H1 (cell line): ENCODE measurements around the gene BUD23. TPM values are rescaled to one million over a fixed set of nuclear protein-coding genes. Genes with fewer than 3 reads are reported as not detected.
A peak's percentile ranks its signal among the peaks of the same experiment; 100 is the strongest.

Experiments
- CTCF ChIA-PET: fragments of 300-600 bp; sonication (Branson Sonifier 250); formaldehyde crosslinking; loops from one replicate; lab custom pipeline; 2021; ENCODE audit not compliant: partially characterized antibody; lab: Charles Lee
- POLR2A ChIA-PET: fragments of 300-600 bp; sonication (Branson Sonifier 250); formaldehyde crosslinking; loops from one replicate; lab custom pipeline; 2021; ENCODE audit warnings: inconsistent platforms; ENCODE audit not compliant: partially characterized antibody; lab: Charles Lee
- DNase-seq, 2 experiments: peaks; one replicate each; pipeline versions ENCODE4 v3.0.0 to v3.0.0-alpha.2; 2010 to 2022; ENCODE audit warnings: low spot score in 2 of 2, low read depth in 1 of 2, mixed read lengths in 1 of 2
- FAIRE-seq: peaks from 2 replicates; lab custom pipeline; 2011; peaks lifted over from hg19 to GRCh38; lab: Jason Lieb, UNC
- H2AFZ ChIP-seq: 2 replicates; pipeline ENCODE4 v1.8.1; 2012; ENCODE audit warnings: low read length, inconsistent platforms
- H2AK5ac ChIP-seq: 2 replicates; pipeline ENCODE4 v1.6.1; 2013; ENCODE audit warnings: low read depth, low read length
- H2BK120ac ChIP-seq: replicated peaks from 2 replicates; pipeline ENCODE3; 2013; ENCODE audit warnings: low read depth, low read length, inconsistent platforms
- H2BK12ac ChIP-seq: 2 replicates; pipeline ENCODE4 v1.6.1; 2013; ENCODE audit warnings: low read depth, low read length
- H2BK15ac ChIP-seq: 2 replicates; pipeline ENCODE4 v1.6.1; 2013; ENCODE audit warnings: low read length
- H2BK20ac ChIP-seq: 2 replicates; pipeline ENCODE4 v1.6.1; 2013; ENCODE audit warnings: low read length
- H2BK5ac ChIP-seq: 2 replicates; pipeline ENCODE4 v1.6.1; 2013; ENCODE audit warnings: low read depth, low read length
- H3K14ac ChIP-seq: 2 replicates; pipeline ENCODE4 v1.6.1; 2013; ENCODE audit warnings: inconsistent platforms; ENCODE audit not compliant: insufficient read length
- H3K18ac ChIP-seq: 2 replicates; pipeline ENCODE4 v1.6.1; 2013; ENCODE audit warnings: low read length; ENCODE audit errors: extremely low read depth
- H3K23ac ChIP-seq: 2 replicates; pipeline ENCODE4 v1.6.1; 2013; ENCODE audit warnings: inconsistent platforms; ENCODE audit not compliant: insufficient read length
- H3K23me2 ChIP-seq: 2 replicates; pipeline ENCODE4 v1.6.1; 2013; ENCODE audit warnings: low read depth, low read length
- H3K27ac ChIP-seq: 2 replicates; pipeline ENCODE4 v1.6.1; 2011; ENCODE audit warnings: low read depth, low read length, inconsistent platforms
- H3K27me3 ChIP-seq, 4 experiments: replicated peaks in 1 of 4; 1 replicate in 1 of 4; 2 replicates in 3 of 4; pipeline versions ENCODE4 v1.6.1 to v1.8.1; 2011 to 2013; ENCODE audit warnings: low read length in 3 of 4, mild to moderate bottlenecking in 3 of 4, inconsistent platforms in 2 of 4, mixed read lengths in 2 of 4, moderate library complexity in 1 of 4; ENCODE audit not compliant: control insufficient read depth in 3 of 4, insufficient read depth in 3 of 4; ENCODE audit errors: extremely low read depth in 1 of 4
- H3K36me3 ChIP-seq, 4 experiments: 2 replicates each; pipeline versions ENCODE4 v1.6.1 to v1.8.1; 2011 to 2013; ENCODE audit warnings: mild to moderate bottlenecking in 4 of 4, low read length in 3 of 4, moderate library complexity in 2 of 4, control low read depth in 1 of 4, inconsistent platforms in 1 of 4; ENCODE audit not compliant: insufficient read depth in 4 of 4, control insufficient read depth in 2 of 4
- H3K4ac ChIP-seq: replicated peaks from 2 replicates; pipeline ENCODE3; 2013; ENCODE audit warnings: low read length, low read depth, mixed read lengths, inconsistent platforms; ENCODE audit not compliant: insufficient read length
- H3K4me1 ChIP-seq, 4 experiments: replicated peaks in 1 of 4; 1 replicate in 1 of 4; 2 replicates in 3 of 4; pipeline versions ENCODE4 v1.6.1 to v1.8.1; 2011 to 2013; ENCODE audit warnings: low read length in 3 of 4, inconsistent platforms in 2 of 4, mixed read lengths in 1 of 4; ENCODE audit not compliant: insufficient read depth in 4 of 4, control insufficient read depth in 3 of 4
- H3K4me2 ChIP-seq, 2 experiments: 2 replicates each; pipeline versions ENCODE4 v1.6.1 to v1.8.1; 2011 to 2013; ENCODE audit warnings: low read depth in 2 of 2, low read length in 2 of 2, control low read depth in 1 of 2, inconsistent platforms in 1 of 2, mild to moderate bottlenecking in 1 of 2; ENCODE audit not compliant: insufficient read depth in 1 of 2
- H3K4me3 ChIP-seq, 4 experiments: fragments of 200-600, 300-600 bp in 1 of 4; sonication (generic), shearing (Covaris generic), sonication (Bioruptor Twin) in 1 of 4; 2 replicates each; pipeline versions ENCODE4 v1.5.1 to v1.8.1; 2011 to 2016; ENCODE audit warnings: low read length in 4 of 4, low read depth in 3 of 4, control low read depth in 2 of 4, inconsistent platforms in 2 of 4, mild to moderate bottlenecking in 2 of 4, mixed read lengths in 1 of 4, moderate library complexity in 1 of 4; ENCODE audit not compliant: insufficient read depth in 2 of 4; ENCODE audit errors: extremely low read depth in 1 of 4
- H3K56ac ChIP-seq: replicated peaks from 2 replicates; pipeline ENCODE3; 2013; ENCODE audit warnings: low read depth, mild to moderate bottlenecking, mixed read lengths, low read length, inconsistent platforms; ENCODE audit not compliant: insufficient read length
- H3K79me1 ChIP-seq: 2 replicates; pipeline ENCODE4 v1.6.1; 2013; ENCODE audit warnings: low read depth, low read length, control low read depth
- H3K79me2 ChIP-seq, 2 experiments: 2 replicates each; pipeline versions ENCODE4 v1.6.1 to v1.8.1; 2012 to 2013; ENCODE audit warnings: low read length in 2 of 2, mild to moderate bottlenecking in 2 of 2, inconsistent platforms in 1 of 2; ENCODE audit not compliant: insufficient read depth in 2 of 2, control insufficient read depth in 1 of 2
- H3K9ac ChIP-seq, 4 experiments: replicated peaks in 1 of 4; 1 replicate in 1 of 4; 2 replicates in 3 of 4; pipeline versions ENCODE4 v1.6.1 to v1.8.1; 2011 to 2013; ENCODE audit warnings: low read depth in 3 of 4, low read length in 3 of 4, control low read depth in 2 of 4, mild to moderate bottlenecking in 2 of 4, moderate library complexity in 2 of 4, inconsistent platforms in 1 of 4; ENCODE audit errors: extremely low read depth in 1 of 4
- H3K9me3 ChIP-seq, 2 experiments: 2 replicates each; pipeline versions ENCODE4 v1.6.1 to v1.8.1; 2012 to 2013; ENCODE audit warnings: mild to moderate bottlenecking in 2 of 2, moderate library complexity in 2 of 2, control low read depth in 1 of 2, inconsistent platforms in 1 of 2, low read depth in 1 of 2, low read length in 1 of 2, mixed read lengths in 1 of 2; ENCODE audit not compliant: insufficient read depth in 2 of 2
- H4K20me1 ChIP-seq, 2 experiments: replicated peaks in 1 of 2; 2 replicates each; pipeline versions ENCODE3 to v1.8.1; 2011 to 2013; ENCODE audit warnings: inconsistent platforms in 2 of 2, low read length in 2 of 2, mild to moderate bottlenecking in 1 of 2; ENCODE audit not compliant: insufficient read depth in 2 of 2, control insufficient read depth in 1 of 2
- H4K5ac ChIP-seq: 2 replicates; pipeline ENCODE4 v1.6.1; 2013; ENCODE audit warnings: low read length, low read depth, mixed read lengths, inconsistent platforms; ENCODE audit not compliant: insufficient read length
- H4K8ac ChIP-seq: 2 replicates; pipeline ENCODE4 v1.8.0; 2013; ENCODE audit warnings: mild to moderate bottlenecking, moderate library complexity, low read length, inconsistent platforms; ENCODE audit not compliant: insufficient read depth; ENCODE audit errors: extremely low read depth
- H4K91ac ChIP-seq: replicated peaks from 2 replicates; pipeline ENCODE3; 2013; ENCODE audit warnings: low read length, mixed read lengths, inconsistent platforms; ENCODE audit not compliant: insufficient read length
- CBX8 ChIP-seq: fragments of 300-800, 300-1000 bp; sonication (generic); IDR thresholded peaks from 2 replicates; pipeline ENCODE4 v1.7.1; 2016; ENCODE audit warnings: low read depth, low read length, borderline replicate concordance
- JUND ChIP-seq: IDR thresholded peaks from 2 replicates; pipeline ENCODE4 v1.6.1; 2011; ENCODE audit warnings: mild to moderate bottlenecking, improper control_type of control experiment, low read length
- POLR2A ChIP-seq, 2 experiments: IDR thresholded peaks; 1 replicate in 1 of 2; 2 replicates in 1 of 2; pipeline ENCODE4 v1.6.1; 2011; ENCODE audit warnings: low read depth in 2 of 2, low read length in 2 of 2, mild to moderate bottlenecking in 2 of 2; ENCODE audit errors: control extremely low read depth in 1 of 2
- SRF ChIP-seq: IDR thresholded peaks from 2 replicates; pipeline ENCODE4 v1.6.1; 2011; ENCODE audit warnings: mild to moderate bottlenecking, low read depth, low read length, moderate library complexity
- TAF1 ChIP-seq: IDR thresholded peaks from 2 replicates; pipeline ENCODE4 v1.6.1; 2011; ENCODE audit warnings: mild to moderate bottlenecking, low read depth, low read length
- TBP ChIP-seq: IDR thresholded peaks from 2 replicates; pipeline ENCODE4 v1.6.1; 2011; ENCODE audit warnings: low read depth, low read length, improper control_type of control experiment
- YY1 ChIP-seq: IDR thresholded peaks from 2 replicates; pipeline ENCODE4 v1.6.1; 2011; ENCODE audit warnings: low read depth, mild to moderate bottlenecking, low read length
- WGBS, 2 experiments: shearing (Covaris generic) in 1 of 2; methylation state at CpG; one replicate each; pipeline versions ENCODE4 v1.1.6 to v1.1.7; 2013 to 2015; ENCODE audit warnings: low lambda C conversion rate in 2 of 2, mixed read lengths in 2 of 2, inconsistent platforms in 1 of 2, low coverage in 1 of 2, missing lambda C conversion rate in 1 of 2; ENCODE audit not compliant: insufficient replicate concordance in 2 of 2, insufficient coverage in 1 of 2, insufficient read length in 1 of 2; ENCODE audit errors: extremely low coverage in 1 of 2, missing lambda C conversion rate in 1 of 2; 5-methylcytosine and 5-hydroxymethylcytosine counted together
- polyA plus RNA-seq, 7 experiments: library from polyadenylated mRNA; depleted of rRNA in 3 of 7; stranded (reverse) in 5 of 7; unstranded in 2 of 7; fragments of >200 nt in 5 of 7; fragments of 200-250 nt in 2 of 7; gene quantifications; 1 replicate in 5 of 7; 2 replicates in 1 of 7; 4 replicates in 1 of 7; pipeline versions ENCODE4 v1.2.1 to v1.2.3, GENCODE V29; 2011 to 2013; ENCODE audit warnings: missing spikeins in 2 of 7, mixed read lengths in 2 of 7
- total RNA-seq: library from RNA; stranded (reverse); fragmentation: NEBNext Ultra II Directional; extraction: Animal tissue kit (Norgen Biotek cat#: 25700); gene quantifications from 2 replicates; pipeline ENCODE4 v1.2.1, GENCODE V29; 2021
- TF ChIP-seq, protein P1 (sequence below): IDR thresholded peaks from 2 replicates; pipeline ENCODE4 v1.6.1; 2012; ENCODE audit warnings: inconsistent platforms

Gene BUD23
- total and polyA plus RNA-seq, 2 of the 8 experiments (the other 6 are each of a cell fraction or from before 2014, with no cell fraction given): 72.3 to 78.4 TPM

DNA sequence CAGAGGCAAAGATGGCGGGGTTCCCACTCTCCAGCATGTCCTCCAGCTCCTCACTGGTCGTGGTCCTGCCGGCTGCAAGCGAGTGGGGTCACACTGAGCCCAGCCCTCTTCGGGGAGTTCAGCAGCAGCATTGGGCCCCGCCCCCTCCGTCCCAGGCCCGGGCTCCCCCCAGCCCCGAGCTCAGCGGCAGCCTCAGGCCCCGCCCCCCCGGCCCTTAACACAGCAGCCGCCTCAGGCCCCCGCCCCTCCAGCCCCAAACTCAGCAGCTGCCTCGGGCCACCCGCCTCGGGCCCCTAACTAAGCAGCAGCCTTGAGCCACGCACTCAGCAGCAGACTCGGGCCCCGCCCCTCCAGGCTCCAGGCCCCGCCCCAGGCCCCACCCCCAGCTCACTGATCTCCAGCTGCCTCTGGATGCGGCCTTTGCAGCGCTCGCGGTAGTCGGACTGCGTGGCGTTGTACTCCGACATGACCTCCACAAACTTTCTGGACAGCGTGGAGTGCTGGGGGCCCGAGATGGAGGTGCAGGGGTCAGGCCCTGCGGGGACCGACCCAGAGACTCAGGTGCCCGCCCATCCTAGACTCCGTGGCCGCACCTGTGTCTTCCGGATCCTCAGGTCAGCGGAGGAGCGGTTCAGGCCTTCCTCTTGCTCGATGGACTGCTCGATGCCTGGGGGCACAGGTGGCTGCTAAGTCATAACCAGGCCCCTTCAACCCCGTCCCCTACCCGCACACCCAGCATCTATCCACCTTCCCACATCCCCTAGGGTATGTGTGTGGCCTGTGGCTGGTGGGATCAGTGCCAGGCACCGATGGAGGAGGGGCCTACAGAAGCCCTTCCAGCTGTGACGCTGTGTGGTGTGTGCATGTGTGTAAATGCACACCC lies 20.6 kb downstream of the BUD23 start:
- Histone ChIP-seq H3K4me3 (peak overlapping the region; percentile 28 to 58 (median 34); a peak in 7 of 8 replicates), H3K79me1 (no peaks in the 10 kb centered on the region), H2AFZ (no peak overlapping the region), H2BK15ac (peak overlapping the region; percentile 81; the same call in 1 of the 2 replicates), H3K23me2 (peaks cover 2% of the 10 kb centered on the region; the same call in 1 of the 2 replicates), H3K79me2 (no peaks in the 10 kb centered on the region), H2BK12ac (no peak overlapping the region), H4K20me1 (peaks cover 6 to 17% of the 10 kb centered on the region in 2 experiments), H3K27me3 (no peaks in the 10 kb centered on the region; a peak in 1 of 7 replicates), H3K4me1 (peaks cover 0 to 19% (median 15%) of the 10 kb centered on the region in 4 experiments; a peak in 6 of 7 replicates), H3K56ac (peak overlapping the region; percentile 5), H3K4ac (peak overlapping the region; percentile 97), H3K23ac (no peak overlapping the region), H2BK5ac (peak overlapping the region; percentile 60; the same call in 1 of the 2 replicates), H4K5ac (peak overlapping the region; percentile 62), H3K18ac (peak overlapping the region; percentile 81; the same call in 1 of the 2 replicates), H4K8ac (peak overlapping the region; percentile 91), H4K91ac (peak overlapping the region; percentile 17), H3K27ac (peak overlapping the region; percentile 53; the same call in 1 of the 2 replicates), H3K9me3 (no peaks in the 10 kb centered on the region), H3K4me2 (peak overlapping the region; percentile 76 to 85), H2BK20ac (no peak overlapping the region), H2AK5ac (no peak overlapping the region), H2BK120ac (no peak overlapping the region), H3K14ac (peak overlapping the region; percentile 19), H3K9ac (peak overlapping the region in 3 of 4 experiments; percentile 20 to 35 (median 31); a peak in 5 of 7 replicates), H3K36me3 (peaks cover 0 to 7% (median 0%) of the 10 kb centered on the region in 4 experiments; a peak in 4 of 8 replicates)
- 47% methylated on average over 29 of the region's 45 CpGs; no CpG with 5 or more reads in 1 of the 2 experiments for WGBS, 2 experiments
- TF ChIP-seq, protein P1, sequence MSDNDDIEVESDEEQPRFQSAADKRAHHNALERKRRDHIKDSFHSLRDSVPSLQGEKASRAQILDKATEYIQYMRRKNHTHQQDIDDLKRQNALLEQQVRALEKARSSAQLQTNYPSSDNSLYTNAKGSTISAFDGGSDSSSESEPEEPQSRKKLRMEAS: 0 out of 2 replicates have a peak, but pooled peaks have one; percentile 21
- TF ChIP-seq CBX8: no peak
- TF ChIP-seq TAF1: peak; percentile 57; the same call in 1 of the 2 replicates
- no peak for TF ChIP-seq JUND
- TF ChIP-seq SRF: no peak
- 0 out of 3 replicates have a peak, but pooled peaks of 1 of the 2 experiments have one; percentile 40 for TF ChIP-seq POLR2A (IDR thresholded peaks at IDR 0.05; ENCODE audit: control extremely low read depth in 1 of 2, low read depth in 2 of 2, low read length in 2 of 2)
- peak; percentile 40; the same call in 1 of the 2 replicates for TF ChIP-seq YY1
- no peak for TF ChIP-seq TBP
- peak; percentile 47 to 81 for DNase-seq
- POLR2A ChIA-PET: interaction anchor here (1.3 to 4.9 kb wide), 4 partner anchors 9 to 98 kb away, joined by 3 to 29 read pairs (median 8); no protein-coding TSS in a partner anchor
- no peak for FAIRE-seq
- CTCF ChIA-PET: interaction anchor here (0.8 to 9.7 kb wide), 8 partner anchors 16 to 96 kb away, joined by 3 to 130 read pairs (median 4); no protein-coding TSS in a partner anchor
